ENCODE data around the gene GLB1L3.

Gene GLB1L3

GRCh38 chr11:134246100-134246499 lies 30.1 kb upstream of the GLB1L3 start:
- no peaks in the 10 kb centered on the region for H3K4me1 Mint-ChIP-seq
- no peak overlapping the region for H3K4me3 Mint-ChIP-seq
- no peak overlapping the region for H3K27ac Mint-ChIP-seq
- no peak for DNase-seq
- H3K27me3 Mint-ChIP-seq (ENCODE audit: low read depth, poor library complexity), result no peaks in the 10 kb centered on the region
- H3K36me3 Mint-ChIP-seq (ENCODE audit: low read depth), result peaks cover 23% of the 10 kb centered on the region
- TF ChIP-seq CTCF (IDR thresholded peaks at IDR 0.05), result no peak
- no peaks in the 10 kb centered on the region for H3K9me3 Mint-ChIP-seq

- no peak overlapping the region for H3K27ac Mint-ChIP-seq
- no peak overlapping the region for H3K4me3 Mint-ChIP-seq
- TF ChIP-seq CTCF (IDR thresholded peaks at IDR 0.05), result no peak
- no peak for DNase-seq
- peaks cover 3% of the 10 kb centered on the region for H3K4me1 Mint-ChIP-seq
- no peaks in the 10 kb centered on the region for H3K27me3 Mint-ChIP-seq (ENCODE audit: low read depth, poor library complexity)
- H3K36me3 Mint-ChIP-seq (ENCODE audit: low read depth), result peaks cover 25% of the 10 kb centered on the region
- no peaks in the 10 kb centered on the region for H3K9me3 Mint-ChIP-seq
Measured at GRCh38 chr11:134246678-134247077, 29.5 kb upstream of the GLB1L3 start.

- no peak for DNase-seq
- Mint-ChIP-seq H3K27me3 (ENCODE audit: low read depth, poor library complexity) (no peaks in the 10 kb centered on the region), H3K4me3 (no peak overlapping the region), H3K9me3 (no peaks in the 10 kb centered on the region), H3K36me3 (ENCODE audit: low read depth) (peaks cover 25% of the 10 kb centered on the region), H3K4me1 (peaks cover 19% of the 10 kb centered on the region), H3K27ac (no peak overlapping the region)
- TF ChIP-seq CTCF (IDR thresholded peaks at IDR 0.05), result no peak
Measured at GRCh38 chr11:134248910-134249480, 27.2 kb upstream of the GLB1L3 start.

GRCh38 chr11:134250246-134250645 lies 25.9 kb upstream of the GLB1L3 start:
- no peak overlapping the region for H3K27ac Mint-ChIP-seq
- no peaks in the 10 kb centered on the region for H3K27me3 Mint-ChIP-seq (ENCODE audit: low read depth, poor library complexity)
- H3K36me3 Mint-ChIP-seq (ENCODE audit: low read depth), result peaks cover 25% of the 10 kb centered on the region
- no peaks in the 10 kb centered on the region for H3K9me3 Mint-ChIP-seq
- DNase-seq, result no peak
- H3K4me3 Mint-ChIP-seq, result no peak overlapping the region
- peaks cover 28% of the 10 kb centered on the region for H3K4me1 Mint-ChIP-seq
- TF ChIP-seq CTCF (IDR thresholded peaks at IDR 0.05), result no peak

- TF ChIP-seq CTCF (IDR thresholded peaks at IDR 0.05), result no peak
- no peak for DNase-seq
- H3K36me3 Mint-ChIP-seq (ENCODE audit: low read depth), result peaks cover 25% of the 10 kb centered on the region
- H3K4me3 Mint-ChIP-seq, result no peak overlapping the region
- no peak overlapping the region for H3K27ac Mint-ChIP-seq
- H3K27me3 Mint-ChIP-seq (ENCODE audit: low read depth, poor library complexity), result no peaks in the 10 kb centered on the region
- peaks cover 28% of the 10 kb centered on the region for H3K4me1 Mint-ChIP-seq
- no peaks in the 10 kb centered on the region for H3K9me3 Mint-ChIP-seq
Measured at GRCh38 chr11:134250675-134251074, 25.5 kb upstream of the GLB1L3 start.
